ENCODE data around the gene TCF25.

Gene TCF25

DNA sequence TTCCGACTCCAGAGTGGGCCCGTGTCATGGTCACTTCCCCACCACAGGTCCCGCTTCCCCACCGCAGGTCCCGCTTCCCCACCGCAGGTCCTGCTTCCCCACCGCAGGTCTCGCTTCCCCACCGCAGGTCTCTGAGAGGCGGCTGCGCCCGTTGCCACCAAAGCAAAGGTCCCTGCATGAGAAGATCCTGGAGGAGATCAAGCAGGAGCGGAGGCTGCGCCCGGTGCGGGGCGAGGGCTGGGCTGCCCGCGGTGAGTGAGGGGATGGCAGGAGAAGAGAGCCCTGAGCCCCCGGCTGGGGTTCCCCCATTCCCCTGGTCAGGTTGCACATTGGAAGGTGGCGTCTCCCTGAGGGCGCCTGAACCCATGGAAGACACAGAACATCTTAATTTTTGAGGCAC is 17.4 kb upstream of the TCF25 start:
- H3K79me2 ChIP-seq (ENCODE audit: insufficient read depth, low read depth) = no peaks in the 10 kb centered on the region
- TF ChIP-seq, protein P1, sequence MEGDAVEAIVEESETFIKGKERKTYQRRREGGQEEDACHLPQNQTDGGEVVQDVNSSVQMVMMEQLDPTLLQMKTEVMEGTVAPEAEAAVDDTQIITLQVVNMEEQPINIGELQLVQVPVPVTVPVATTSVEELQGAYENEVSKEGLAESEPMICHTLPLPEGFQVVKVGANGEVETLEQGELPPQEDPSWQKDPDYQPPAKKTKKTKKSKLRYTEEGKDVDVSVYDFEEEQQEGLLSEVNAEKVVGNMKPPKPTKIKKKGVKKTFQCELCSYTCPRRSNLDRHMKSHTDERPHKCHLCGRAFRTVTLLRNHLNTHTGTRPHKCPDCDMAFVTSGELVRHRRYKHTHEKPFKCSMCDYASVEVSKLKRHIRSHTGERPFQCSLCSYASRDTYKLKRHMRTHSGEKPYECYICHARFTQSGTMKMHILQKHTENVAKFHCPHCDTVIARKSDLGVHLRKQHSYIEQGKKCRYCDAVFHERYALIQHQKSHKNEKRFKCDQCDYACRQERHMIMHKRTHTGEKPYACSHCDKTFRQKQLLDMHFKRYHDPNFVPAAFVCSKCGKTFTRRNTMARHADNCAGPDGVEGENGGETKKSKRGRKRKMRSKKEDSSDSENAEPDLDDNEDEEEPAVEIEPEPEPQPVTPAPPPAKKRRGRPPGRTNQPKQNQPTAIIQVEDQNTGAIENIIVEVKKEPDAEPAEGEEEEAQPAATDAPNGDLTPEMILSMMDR (conservative IDR thresholded peaks at IDR 0.05; ENCODE audit: low read depth, low read length) = no peak
- no peak overlapping the region for H3K4me2 ChIP-seq

DNA sequence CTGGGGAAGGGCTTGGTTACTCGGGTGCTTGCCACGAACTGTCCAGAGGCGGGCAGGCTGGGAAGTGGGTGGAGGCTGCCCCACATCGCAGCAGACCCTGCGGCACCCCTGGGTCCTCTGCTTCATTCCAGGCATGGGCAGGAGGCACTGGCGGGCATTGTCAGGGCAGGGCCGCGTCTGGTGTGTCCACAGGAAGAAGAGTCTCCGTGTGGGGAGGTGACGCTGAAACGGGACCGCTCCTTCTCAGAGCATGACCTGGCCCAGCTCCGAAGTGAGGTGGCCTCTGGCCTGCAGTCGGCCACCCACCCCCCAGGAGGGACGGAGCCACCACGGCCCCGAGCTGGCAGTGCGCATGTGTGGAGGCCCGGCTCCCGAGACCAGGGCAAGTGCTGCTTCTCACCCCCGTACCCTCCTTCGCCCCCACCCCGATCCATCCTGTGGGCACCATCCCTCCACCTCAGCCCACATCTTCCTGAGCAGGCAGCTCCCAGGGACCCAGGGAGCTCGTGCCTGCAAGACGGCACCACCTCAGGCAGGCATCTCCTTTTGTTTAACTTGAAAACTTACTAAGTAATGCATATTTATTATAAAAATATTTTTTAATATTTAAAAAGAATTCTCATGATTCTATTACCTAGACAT is 14.3 kb upstream of the TCF25 start:
- H3K27me3 ChIP-seq (ENCODE audit: insufficient read depth, low read depth) = peaks cover 5% of the 10 kb centered on the region; the same call in 1 of the 2 replicates
- no peaks in the 10 kb centered on the region for H3K36me3 ChIP-seq (ENCODE audit: insufficient read depth)
- H3K4me2 ChIP-seq = no peak overlapping the region
- no peak overlapping the region for H3K4me3 ChIP-seq (IDR thresholded peaks at IDR 0.05; ENCODE audit: insufficient read depth, low read depth, low read length)
- H3K4me1 ChIP-seq (ENCODE audit: low read depth, poor library complexity, severe bottlenecking) = peaks cover 32% of the 10 kb centered on the region
- no peaks in the 10 kb centered on the region for H4K20me1 ChIP-seq (ENCODE audit: insufficient read depth)
- H3K79me2 ChIP-seq (ENCODE audit: insufficient read depth, low read depth) = no peaks in the 10 kb centered on the region
- H3K9ac ChIP-seq = no peak overlapping the region
- no peak overlapping the region for H3K27ac ChIP-seq
- TF ChIP-seq, protein P1 (conservative IDR thresholded peaks at IDR 0.05; ENCODE audit: low read depth, low read length) = no peak
- no peak overlapping the region for H2AFZ ChIP-seq (ENCODE audit: low read depth)

More for the DNA sequence above, 17.4 kb upstream of the TCF25 start:
- peaks cover 6% of the 10 kb centered on the region for H3K4me1 ChIP-seq (ENCODE audit: low read depth, poor library complexity, severe bottlenecking)
- no peaks in the 10 kb centered on the region for H4K20me1 ChIP-seq (ENCODE audit: insufficient read depth)
- H3K9ac ChIP-seq = no peak overlapping the region
- H2AFZ ChIP-seq (ENCODE audit: low read depth) = no peak overlapping the region
- H3K27me3 ChIP-seq (ENCODE audit: insufficient read depth, low read depth) = peaks cover 6% of the 10 kb centered on the region; the same call in 1 of the 2 replicates
- H3K27ac ChIP-seq = no peak overlapping the region
- H3K4me3 ChIP-seq (IDR thresholded peaks at IDR 0.05; ENCODE audit: insufficient read depth, low read depth, low read length) = no peak overlapping the region
- H3K36me3 ChIP-seq (ENCODE audit: insufficient read depth) = no peaks in the 10 kb centered on the region

DNA sequence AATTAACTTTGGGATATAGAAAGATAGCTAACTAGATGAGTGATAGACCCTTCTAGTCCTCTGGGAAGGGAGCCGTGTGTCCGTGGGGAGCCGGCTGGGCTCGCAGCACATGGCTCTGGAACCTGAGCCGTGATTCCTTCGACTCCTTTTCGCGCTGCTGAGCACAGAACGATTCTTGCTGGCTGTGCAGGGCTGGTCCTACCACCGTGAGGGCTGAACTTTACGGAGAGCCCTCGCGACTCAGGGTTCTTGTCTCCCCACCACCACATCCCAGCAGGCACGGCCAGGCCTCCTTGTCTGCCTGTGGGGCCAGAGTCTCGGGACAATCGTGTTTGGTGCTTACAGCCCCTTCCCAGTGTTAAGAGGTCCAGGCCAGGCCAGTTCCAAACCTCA is 13.8 kb upstream of the TCF25 start:
- Histone ChIP-seq H3K36me3 (ENCODE audit: insufficient read depth) (no peaks in the 10 kb centered on the region), H3K79me2 (ENCODE audit: insufficient read depth, low read depth) (no peaks in the 10 kb centered on the region), H3K9ac (no peak overlapping the region), H3K4me3 (IDR thresholded peaks at IDR 0.05; ENCODE audit: insufficient read depth, low read depth, low read length) (no peak overlapping the region), H3K27ac (no peak overlapping the region), H2AFZ (ENCODE audit: low read depth) (no peak overlapping the region), H3K4me1 (ENCODE audit: low read depth, poor library complexity, severe bottlenecking) (peaks cover 38% of the 10 kb centered on the region), H3K27me3 (ENCODE audit: insufficient read depth, low read depth) (peaks cover 5% of the 10 kb centered on the region; the same call in 1 of the 2 replicates), H4K20me1 (ENCODE audit: insufficient read depth) (no peaks in the 10 kb centered on the region), H3K4me2 (no peak overlapping the region)
- TF ChIP-seq, protein P1 (conservative IDR thresholded peaks at IDR 0.05; ENCODE audit: low read depth, low read length) = no peak

DNA sequence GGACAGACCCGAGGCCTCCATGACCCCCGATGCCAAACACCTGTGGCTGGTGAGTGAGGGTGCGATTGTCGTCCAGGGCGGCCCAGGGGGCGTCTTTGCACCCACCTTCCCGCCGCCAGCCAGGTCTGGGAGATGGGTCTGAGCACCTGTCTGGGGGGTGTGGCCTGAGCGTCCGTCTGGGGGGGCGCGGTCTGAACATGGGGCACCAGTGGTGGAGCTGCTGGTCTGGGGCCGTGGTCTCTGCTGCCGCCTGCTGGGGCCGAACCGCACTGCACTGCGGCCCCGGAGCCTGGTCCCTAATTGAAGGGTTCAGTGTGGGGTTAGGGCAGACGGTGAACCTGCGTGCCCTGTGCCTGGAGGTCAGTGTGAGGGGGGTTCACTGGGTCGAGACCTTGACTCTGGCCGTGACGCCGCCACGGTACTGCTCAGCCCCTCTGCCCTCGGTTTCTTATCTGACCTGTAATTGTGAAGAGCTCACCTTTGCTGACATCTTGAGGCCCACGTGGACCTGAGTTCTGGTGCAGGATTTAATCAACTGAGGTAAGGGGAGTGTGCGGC is 12.6 kb upstream of the TCF25 start:
- Histone ChIP-seq H3K27ac (no peak overlapping the region), H3K27me3 (ENCODE audit: insufficient read depth, low read depth) (peaks cover 5% of the 10 kb centered on the region; the same call in 1 of the 2 replicates), H4K20me1 (ENCODE audit: insufficient read depth) (no peaks in the 10 kb centered on the region), H3K4me2 (peak overlapping the region; percentile 29), H3K4me3 (IDR thresholded peaks at IDR 0.05; ENCODE audit: insufficient read depth, low read depth, low read length) (no peak overlapping the region), H2AFZ (ENCODE audit: low read depth) (peak overlapping the region; percentile 27; the same call in 1 of the 2 replicates), H3K79me2 (ENCODE audit: insufficient read depth, low read depth) (no peaks in the 10 kb centered on the region), H3K9ac (no peak overlapping the region), H3K36me3 (ENCODE audit: insufficient read depth) (no peaks in the 10 kb centered on the region), H3K4me1 (ENCODE audit: low read depth, poor library complexity, severe bottlenecking) (peaks cover 46% of the 10 kb centered on the region)
- TF ChIP-seq, protein P1 (conservative IDR thresholded peaks at IDR 0.05; ENCODE audit: low read depth, low read length) = peak; percentile 96
